ENCODE data around the gene IGSF9B.
"Not testable (repeated sequence)": the region's sequence is repeated elsewhere in the genome, so short reads cannot be mapped to it uniquely, and the experiment has no call there.

Gene IGSF9B, protein sequence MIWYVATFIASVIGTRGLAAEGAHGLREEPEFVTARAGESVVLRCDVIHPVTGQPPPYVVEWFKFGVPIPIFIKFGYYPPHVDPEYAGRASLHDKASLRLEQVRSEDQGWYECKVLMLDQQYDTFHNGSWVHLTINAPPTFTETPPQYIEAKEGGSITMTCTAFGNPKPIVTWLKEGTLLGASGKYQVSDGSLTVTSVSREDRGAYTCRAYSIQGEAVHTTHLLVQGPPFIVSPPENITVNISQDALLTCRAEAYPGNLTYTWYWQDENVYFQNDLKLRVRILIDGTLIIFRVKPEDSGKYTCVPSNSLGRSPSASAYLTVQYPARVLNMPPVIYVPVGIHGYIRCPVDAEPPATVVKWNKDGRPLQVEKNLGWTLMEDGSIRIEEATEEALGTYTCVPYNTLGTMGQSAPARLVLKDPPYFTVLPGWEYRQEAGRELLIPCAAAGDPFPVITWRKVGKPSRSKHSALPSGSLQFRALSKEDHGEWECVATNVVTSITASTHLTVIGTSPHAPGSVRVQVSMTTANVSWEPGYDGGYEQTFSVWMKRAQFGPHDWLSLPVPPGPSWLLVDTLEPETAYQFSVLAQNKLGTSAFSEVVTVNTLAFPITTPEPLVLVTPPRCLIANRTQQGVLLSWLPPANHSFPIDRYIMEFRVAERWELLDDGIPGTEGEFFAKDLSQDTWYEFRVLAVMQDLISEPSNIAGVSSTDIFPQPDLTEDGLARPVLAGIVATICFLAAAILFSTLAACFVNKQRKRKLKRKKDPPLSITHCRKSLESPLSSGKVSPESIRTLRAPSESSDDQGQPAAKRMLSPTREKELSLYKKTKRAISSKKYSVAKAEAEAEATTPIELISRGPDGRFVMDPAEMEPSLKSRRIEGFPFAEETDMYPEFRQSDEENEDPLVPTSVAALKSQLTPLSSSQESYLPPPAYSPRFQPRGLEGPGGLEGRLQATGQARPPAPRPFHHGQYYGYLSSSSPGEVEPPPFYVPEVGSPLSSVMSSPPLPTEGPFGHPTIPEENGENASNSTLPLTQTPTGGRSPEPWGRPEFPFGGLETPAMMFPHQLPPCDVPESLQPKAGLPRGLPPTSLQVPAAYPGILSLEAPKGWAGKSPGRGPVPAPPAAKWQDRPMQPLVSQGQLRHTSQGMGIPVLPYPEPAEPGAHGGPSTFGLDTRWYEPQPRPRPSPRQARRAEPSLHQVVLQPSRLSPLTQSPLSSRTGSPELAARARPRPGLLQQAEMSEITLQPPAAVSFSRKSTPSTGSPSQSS (N-terminal part only)

DNA sequence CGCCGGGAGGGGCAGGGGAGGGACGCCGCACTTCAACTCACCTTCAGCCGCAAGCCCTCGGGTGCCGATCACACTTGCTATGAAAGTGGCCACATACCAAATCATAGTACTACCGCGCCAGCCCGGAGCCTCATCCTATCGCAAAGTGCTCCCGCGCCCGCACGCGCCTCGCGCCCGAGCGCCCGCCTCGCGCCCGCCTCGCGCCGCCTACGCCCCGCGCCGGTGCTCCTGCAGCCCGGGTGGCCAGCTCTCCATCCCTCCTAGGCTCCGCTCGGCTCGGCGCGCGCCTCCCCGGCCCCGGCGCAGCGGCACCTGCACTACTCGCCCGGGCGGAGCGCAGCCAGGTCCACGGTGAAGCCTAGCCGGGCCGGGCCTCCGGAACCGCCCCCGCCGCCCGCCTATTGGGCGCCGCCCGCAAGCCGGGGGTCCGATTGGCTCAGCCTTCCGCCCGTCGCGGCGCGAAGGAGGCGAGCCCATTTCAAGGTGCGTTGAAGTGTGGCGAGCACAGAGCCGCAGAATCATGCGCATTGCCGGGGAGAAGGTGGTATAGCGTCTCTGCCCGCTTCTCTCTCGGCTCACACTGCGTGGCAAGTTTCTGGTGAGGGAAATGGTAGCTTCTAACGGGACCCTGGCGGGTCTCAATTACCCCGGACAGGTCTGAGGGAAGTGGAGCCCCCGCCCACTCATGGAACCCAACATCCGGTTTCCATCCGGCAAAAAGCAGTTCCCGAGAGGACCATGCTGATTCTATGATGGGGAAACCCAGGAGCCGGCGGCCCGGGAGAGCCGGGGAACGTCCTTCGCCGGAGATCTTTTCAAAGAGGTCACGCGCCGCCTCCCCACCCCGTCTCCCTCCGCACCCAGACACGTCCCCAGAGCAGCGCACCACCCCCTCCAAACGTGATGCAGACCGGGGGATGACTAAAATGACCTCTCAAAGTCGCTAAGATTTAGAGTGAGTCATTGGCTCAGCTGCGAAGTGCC, at the start of gene IGSF9B:
IGSF9B (minus strand) TSS at position 319 of the 984 bp plus-strand sequence; CDS start at position 105, 214 bp downstream.
- peak; percentile 6 for DNase-seq (ENCODE audit: low spot score)

DNA sequence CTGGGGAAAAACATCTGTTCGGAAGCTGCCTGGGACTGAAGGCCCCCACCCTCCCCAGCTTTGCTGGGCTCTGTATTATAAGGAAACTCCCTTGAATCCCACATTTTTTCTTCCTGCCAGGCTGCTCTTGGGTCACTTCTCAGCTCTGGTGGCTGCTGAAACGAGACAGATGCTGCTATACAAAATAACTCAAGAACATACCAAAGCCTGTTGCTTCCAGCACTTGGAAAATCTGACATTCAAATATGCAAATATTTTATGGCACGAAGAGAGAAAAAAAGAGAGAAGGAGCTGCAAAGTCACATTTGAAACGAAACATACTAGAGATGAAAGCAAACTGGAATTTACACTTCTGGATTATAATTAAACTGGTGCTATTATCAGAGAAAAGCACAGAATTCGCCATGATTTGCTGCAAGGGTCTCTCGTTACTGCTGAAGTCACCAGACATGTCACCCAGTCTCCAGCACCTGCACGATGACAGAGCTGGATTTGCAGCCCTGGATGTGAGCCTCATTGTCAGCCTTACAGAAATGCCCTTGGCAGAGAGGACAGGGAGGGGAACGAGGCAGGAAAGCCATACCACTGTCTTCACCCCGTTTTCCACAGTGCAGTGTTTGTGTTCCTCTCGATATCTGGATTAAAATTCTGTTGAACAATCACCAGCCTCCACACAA, 47.9 kb upstream of the IGSF9B start:
- DNase-seq (ENCODE audit: low spot score): no peak

DNA sequence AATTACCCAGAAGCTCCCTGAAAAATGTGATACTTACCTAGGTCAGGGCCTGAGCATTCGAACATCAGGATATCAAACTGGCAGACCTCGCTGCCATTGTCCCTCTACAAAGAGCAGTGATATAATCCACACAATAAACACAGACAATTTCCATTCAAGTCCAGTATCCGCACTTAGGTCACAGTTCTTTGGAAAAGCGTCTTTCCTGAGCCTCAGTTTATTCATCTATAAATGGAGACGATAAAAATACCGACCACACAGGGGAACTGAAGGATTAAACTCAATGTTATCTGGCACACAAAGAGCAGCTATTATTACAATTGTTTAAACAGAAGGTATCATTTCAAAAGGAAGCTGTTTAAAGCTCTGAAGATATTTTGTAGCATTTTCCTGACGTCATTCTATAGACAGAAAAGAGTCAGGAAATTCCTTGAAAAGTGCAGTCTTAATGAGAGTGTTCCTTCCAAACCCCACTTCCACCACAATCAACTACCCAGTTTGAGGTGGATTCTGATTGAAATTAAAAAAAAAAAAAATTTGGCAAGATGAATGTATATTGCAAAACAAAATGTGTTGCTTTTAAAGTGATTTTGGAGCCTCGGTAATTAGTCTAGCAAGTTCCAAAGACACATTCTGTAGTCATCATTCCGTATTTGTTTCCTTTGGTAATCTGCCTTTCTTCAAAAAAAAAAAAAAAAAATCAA, 47.2 kb upstream of the IGSF9B start:
- no peak for DNase-seq (ENCODE audit: low spot score)

DNA sequence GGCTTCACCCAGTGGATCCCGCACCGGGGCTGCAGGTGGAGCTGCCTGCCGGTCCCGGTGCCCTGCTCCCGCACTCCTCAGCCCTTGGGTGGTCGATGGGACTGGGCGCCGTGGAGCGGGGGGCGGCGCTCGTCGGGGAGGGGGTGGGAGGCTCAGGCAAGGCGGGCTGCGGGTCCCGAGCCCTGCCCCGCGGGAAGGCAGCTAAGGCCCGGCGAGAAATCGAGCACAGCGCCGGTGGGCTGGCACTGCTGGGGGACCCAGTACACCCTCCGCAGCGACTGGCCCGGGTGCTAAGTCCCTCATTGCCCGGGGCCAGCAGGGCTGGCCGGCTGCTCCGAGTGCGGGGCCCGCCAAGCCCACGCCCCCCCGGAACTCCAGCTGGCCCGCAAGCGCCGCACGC, 46.1 kb upstream of the IGSF9B start:
- DNase-seq (ENCODE audit: low spot score): not testable (repeated sequence)

DNA sequence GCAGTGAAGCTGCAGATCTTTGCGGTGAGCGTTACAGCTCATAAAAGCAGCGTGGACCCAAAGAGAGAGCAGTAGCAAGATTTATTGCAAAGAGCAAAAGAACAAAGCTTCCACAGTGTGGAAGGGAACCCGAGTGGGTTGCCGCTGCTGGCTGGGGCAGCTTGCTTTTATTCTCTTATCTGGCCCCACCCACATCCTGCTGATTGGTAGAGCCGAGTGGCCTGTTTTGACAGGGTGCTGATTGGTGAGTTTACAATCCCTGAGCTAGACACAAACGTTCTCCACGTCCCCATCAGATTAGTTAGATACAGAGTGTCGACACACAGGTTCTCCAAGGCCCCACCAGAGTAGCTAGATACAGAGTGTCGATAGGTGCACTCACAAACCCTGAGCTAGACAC, 45.6 kb upstream of the IGSF9B start:
- not testable (repeated sequence) for DNase-seq (ENCODE audit: low spot score)

DNA sequence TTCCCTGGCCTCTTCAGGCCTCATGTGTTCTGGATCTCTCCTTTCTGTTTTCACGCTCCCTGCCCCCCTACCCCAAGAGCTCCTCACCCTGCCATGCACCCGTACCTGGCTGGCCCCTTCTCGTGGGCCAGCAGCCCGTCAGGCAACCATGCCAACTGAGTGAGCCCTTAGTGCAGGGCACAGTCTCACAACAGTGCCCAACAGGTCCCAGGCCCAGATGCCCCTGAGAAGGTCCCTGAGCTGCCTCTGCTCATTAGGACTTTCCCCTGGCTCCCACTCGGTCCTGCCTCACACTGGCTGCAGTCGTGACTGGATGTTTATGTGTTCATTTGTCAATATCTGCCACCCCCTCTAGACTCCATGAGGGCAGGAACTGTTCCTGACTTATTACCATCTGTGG, 44.8 kb upstream of the IGSF9B start:
- DNase-seq (ENCODE audit: low spot score): no peak

DNA sequence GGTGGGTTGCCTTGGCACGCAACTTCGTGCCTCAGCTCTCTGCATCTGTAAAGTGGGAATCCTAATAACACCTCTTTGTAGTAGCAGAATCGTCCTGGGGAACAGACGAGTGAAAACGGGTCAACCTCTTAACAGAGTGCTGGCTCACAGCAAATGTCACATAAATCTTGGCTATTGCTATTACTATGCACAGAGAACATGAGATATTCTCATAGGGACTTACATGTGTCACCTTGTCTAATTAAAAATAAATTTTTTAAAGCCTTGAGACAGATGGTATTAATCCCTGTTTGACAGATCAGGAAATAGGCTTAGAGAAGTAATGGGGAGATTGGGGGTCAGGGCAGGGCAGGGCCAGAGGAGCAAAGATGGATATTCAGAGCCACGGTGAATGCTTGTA, 44.3 kb upstream of the IGSF9B start:
- no peak for DNase-seq (ENCODE audit: low spot score)

DNA sequence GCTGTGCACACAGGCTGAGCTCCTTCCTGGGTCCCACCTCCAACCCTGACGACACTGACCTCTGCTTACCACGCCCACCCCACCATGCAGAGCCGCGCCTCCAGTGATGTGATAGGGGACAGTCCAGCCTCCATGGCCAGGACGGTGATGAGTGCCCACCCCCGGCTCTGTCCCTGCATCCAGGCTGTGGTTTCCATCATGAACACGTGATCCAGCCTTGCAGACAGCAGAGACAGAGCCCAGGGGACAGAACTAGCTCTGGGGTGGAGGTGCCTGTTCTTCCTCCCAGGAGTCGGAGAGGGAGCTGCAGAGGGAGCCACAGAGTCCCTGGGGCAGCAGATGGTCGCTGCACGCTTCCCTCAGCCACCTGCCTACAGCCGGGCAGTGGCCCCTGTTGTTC, 42.6 kb upstream of the IGSF9B start:
- DNase-seq (ENCODE audit: low spot score): no peak

DNA sequence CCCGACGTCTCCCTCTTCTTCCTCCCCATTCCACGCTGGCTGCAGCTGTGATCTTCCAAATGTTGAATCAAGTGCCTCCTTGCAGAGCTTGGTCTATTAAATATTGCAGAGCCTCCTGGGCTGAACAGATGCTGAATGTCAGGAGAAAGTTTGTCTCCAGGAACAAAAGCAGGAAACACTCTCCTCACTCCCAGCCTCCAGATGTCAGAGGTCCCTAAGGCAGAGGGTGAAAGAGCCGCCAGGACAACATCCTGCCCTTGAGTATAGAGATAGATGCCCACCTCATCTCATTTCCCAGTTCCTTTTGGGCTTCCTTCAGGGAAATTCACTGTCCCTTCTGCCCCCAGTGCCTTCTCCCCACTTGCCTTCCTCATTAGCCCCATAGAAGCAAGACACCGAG, 40.8 kb upstream of the IGSF9B start:
- DNase-seq (ENCODE audit: low spot score): no peak

DNA sequence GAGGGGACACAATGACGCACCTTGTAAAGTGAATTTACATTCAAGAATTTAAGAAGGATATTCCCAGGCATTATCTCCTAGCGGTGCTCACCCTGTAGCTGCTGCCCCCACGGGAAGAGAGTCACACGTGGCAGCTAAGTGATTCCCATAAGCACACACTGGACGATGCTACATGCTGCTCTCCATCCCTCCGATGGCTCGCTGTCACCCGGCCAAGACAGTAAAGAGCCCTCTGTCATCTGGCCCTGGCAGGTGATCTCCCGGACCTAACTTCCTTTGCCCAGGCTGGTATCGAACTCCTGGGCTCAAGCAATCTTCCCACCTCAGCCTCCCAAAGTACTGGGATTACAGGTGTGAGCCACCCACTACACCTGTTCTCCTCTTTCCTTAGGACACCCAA, 39.9 kb upstream of the IGSF9B start:
- no peak for DNase-seq (ENCODE audit: low spot score)

DNA sequence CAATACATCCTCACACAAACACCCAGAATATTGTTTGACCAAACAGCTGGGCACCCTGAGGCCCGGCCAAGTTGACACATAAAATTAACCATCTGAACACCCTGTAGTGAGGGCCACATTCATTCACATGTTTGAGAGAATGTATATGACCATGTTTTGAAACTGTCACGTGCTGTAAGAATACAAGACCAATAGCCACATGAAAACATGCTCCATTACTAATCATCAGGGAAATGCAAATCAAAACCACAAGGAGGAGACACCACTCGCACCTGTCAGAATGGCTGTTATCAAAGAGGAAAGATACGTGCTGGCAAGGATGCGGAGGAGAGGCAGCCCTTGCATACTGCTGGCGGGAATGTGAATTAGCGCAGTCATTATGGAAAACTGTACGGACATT, 38.3 kb upstream of the IGSF9B start:
- DNase-seq (ENCODE audit: low spot score): no peak

DNA sequence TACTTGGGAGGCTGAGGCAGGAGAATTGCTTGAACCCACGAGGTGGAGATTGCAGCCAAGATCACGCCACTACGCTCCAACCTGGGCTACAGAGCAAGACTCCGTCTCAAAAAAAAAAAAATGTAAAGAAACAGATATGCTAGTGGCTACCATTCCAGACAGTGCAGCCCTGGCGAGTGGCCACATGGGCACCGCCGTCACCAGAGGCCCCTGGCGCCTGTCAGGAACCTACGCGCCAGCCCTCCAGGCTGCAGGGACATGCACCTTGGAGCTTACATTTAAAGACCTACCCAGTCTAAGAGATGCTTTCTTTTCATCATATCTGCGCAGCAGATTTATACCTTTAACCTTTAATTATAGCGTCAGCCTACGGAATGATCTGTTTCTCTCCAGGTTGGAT, 37.2 kb upstream of the IGSF9B start:
- no peak for DNase-seq (ENCODE audit: low spot score)

DNA sequence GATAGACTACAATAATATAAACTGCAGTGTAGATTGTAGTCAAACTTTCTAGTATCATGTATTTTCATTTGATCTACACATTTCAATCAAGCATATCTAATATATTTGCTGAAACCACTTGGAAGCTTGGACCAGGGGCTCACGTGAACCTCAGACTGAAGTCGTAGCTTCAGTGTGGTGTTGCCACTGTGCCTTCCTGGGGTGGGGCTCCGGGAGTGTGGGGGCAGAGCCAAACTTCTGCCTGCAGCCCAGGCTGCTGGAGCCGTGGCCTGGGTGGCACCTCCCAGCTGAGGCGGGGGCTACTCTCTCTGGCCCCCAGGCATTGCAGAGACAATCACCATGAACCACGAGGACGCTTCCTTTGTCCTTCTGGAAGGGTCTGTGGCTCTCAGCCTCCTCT, 36.3 kb upstream of the IGSF9B start:
- DNase-seq (ENCODE audit: low spot score): no peak

DNA sequence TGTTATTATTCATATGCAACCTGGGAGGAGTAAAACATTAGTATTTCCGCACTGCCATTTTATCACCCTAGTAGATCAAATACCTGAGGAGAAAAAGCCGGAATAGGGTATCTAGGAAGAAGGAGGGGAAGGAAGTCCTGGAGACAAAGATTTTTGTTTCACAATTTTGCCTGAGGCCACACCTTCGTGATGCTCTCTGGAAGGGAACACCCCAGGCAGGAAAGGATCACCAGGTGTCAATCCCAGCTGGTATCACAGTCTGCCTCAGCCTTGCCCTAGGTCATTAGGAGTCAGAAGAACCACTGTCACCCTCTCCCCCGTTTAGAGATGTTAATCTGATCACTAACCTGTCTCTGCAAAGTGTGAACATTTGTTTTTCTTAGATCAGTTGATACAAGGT, 35.4 kb upstream of the IGSF9B start:
- DNase-seq (ENCODE audit: low spot score): no peak

DNA sequence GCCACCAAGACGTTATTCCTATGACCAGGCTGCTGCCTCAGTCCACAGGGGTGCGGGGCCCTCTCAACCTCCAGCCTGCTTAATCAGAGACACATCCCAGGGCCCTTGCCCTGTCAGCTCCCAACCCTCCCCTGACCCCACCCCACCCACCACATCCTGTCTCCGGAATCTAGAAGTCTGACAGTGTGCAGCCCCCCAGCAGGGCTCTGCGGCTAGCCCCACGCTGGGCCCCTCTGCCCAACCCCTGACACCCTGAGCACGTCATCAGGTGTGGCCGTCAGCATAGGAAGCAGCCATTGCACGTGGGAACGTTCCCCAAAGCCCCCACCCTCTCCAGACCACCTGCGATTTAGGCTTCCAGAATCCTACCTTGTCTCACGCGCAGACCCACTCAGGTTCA, 34.3 kb upstream of the IGSF9B start:
- DNase-seq (ENCODE audit: low spot score): no peak

DNA sequence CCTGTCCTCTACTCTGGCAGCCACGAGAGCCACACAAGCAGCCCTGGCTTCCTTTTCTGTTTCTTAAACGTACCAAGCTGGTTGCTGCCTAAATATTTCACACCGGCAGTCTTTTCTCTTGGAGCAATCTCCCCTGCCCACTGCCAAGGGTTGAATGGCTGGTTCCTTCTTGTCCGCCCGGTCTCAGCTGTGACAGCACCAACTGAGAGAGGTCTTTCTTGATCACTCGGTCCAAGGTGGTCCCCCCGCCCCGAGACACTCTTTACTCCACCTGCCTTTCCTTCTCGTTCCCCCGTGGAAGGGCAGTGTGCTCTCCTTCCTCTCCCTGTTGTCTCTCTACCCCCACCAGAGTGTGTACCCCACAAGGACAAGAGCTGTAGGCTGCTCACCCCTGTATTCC, 33.7 kb upstream of the IGSF9B start:
- DNase-seq (ENCODE audit: low spot score): no peak

DNA sequence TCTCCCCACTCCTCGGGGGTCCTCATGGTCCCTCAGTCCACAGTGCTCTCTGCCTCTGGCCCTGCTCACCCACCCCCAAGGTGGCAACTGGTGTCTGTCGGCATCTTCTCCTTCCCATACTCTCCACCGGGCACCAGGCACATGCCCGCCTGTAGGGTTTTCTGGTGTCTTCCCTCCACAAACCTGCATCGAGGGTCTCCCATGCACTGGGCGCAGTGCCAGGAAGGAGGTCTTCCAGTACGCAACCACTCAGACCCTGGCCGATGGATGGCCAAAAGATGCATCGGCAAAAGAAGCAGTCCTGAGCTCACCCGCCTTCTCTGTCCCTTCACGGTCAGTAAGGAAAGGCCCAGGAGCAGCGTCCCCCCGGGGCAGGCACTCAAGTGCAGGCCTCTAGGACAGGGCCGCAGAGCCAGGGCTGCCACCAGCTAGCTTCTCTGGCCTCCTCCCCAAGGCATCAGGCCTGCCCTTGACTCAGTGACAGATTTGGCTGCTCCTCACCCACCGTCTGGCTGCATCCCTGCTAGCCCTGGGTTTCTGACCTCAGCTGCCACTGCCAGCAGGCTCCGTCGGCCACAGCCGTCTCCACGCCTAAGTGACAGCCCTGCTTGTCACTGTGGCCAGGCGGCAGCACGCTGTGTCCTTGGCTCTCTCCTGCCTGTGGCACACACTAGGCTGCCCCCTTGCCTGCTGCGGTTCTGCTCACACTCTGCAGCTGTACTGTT, 32.1 kb upstream of the IGSF9B start:
- DNase-seq (ENCODE audit: low spot score): no peak

DNA sequence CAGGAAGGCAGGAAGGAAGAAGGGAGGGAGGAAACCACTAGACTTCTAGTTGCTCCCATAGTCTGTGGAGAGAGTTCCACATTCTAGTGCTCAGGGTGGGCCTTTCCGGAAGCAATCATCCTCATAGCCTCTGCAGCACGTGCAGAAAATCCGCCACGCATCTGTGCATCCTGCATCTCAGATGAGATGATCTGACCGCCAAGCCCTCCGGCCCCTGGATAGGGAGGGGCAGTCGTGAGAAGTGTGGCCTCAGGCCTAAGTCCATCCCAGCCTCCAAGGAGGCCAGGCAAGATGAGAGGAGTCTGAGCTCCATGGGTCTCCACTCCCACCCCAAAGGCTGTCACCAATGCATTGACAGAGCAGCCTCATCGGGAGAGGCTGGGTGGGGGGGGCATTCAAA, 30.4 kb upstream of the IGSF9B start:
- DNase-seq (ENCODE audit: low spot score): no peak
